ENCODE measurements around the gene RDM1. TPM values are rescaled to one million over a fixed set of nuclear protein-coding genes. Genes with fewer than 3 reads are reported as not detected.
"Not testable (repeated sequence)": the region's sequence is repeated elsewhere in the genome, so short reads cannot be mapped to it uniquely, and the experiment has no call there.

The RDM1 gene
- total RNA-seq, 1 donor from 2014 or later = not detected

GRCh38 chr17:35906926-35907637 lies 23.5 kb downstream of the RDM1 start:
- ATAC-seq = no peak

GRCh38 chr17:35906191-35906925 lies 24.2 kb downstream of the RDM1 start:
- ATAC-seq (no peak), DNase-seq (ENCODE audit: low spot score) (no peak)
- intact Hi-C loops (cut with DNase I) = no loop called here

More at GRCh38 chr17:35906926-35907637, 23.5 kb downstream of the RDM1 start:
- DNase-seq (ENCODE audit: low spot score) = no peak
- intact Hi-C loops (cut with DNase I) = no loop called here

- DNase-seq (ENCODE audit: low spot score) (no peak), ATAC-seq (no peak)
- intact Hi-C loops (cut with DNase I) = no loop called here
Measured at GRCh38 chr17:35903451-35903850, 27.1 kb downstream of the RDM1 start.

DNA sequence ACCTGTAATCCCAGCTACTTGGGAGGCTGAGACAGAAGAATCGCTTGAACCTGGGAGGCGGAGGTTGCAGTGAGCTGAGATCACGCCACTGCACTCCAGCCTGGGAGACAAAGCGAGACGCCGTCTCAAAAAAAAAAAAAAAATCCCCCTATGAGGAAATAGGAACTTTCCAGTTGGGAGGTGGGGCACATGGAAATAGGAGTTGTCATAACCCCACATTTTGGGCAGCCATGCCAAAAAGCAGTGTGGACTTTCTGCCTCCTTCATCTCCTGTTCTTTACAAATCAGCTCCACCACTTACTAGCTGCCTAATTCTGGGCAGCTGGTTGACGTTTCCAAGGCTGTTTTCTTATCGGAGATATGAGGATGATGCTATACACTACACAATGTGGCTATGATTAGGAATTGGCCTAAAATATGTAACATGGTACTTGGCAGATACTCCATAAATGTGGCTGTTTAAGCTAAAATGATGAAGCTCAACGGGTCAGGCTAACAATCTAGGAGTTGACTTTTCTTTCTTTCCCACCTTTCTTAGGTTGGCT lies 28.9 kb downstream of the RDM1 start:
- ATAC-seq (no peak), DNase-seq (ENCODE audit: low spot score) (no peak)
- intact Hi-C loops (cut with DNase I) = no loop called here

DNA sequence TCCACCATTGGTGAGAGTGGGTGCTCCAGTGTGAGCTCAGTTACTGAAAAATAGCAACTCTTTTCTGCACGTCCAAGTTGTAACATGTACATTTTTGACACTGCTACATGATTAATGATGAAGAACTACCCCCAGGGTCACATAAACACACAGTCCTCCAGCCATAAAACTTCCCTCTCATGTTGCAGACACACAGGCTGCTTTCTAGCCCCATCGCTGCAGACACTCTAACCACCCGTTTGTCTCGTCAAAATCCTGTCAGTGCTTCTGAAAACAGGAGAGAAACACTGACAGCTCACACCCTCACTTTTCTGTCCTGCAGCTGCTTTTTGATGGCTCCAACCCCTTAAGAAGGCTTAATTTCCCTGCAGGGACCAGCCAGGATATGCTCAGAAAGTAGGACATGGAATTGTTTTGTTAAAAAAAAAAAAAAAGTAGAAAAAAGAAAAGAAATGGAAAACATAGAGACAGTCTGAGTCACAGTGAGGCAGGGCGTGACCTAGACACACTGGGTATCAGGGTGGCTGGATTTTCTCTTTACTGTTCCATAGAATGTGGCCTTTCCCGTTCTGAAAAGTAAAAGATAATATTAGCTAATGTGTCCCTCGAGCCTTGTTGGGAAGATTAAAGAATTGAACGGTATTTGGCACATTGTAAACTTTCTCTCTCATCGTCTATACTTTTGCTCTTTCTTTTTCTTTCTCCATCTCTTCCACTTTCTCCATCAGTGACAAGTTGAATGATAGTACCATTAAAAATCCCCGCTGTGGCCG lies 29.7 kb downstream of the RDM1 start:
- intact Hi-C loops (cut with DNase I) = no loop called here
- ATAC-seq = no peak

DNA sequence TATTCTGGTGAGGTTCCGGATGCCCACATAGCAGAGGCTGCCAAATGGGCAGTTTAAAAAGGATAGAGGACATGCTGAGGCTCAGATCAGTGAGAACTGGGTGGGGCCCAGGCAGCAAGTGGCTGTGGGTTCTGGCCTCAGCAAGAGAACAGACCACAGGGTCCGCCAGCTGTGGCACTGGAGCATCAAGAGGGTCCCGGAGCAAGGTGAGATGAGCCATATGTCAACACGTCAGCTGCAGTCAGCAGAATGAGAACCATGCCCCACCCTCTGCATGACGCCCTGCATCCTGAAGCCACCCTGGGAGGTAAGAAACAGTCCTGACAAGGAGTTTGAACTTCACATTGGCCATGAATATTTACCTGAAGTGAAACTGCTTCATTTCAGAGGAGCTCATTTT lies 30.3 kb downstream of the RDM1 start:
- ATAC-seq (no peak), DNase-seq (ENCODE audit: low spot score) (no peak)
- intact Hi-C loops (cut with DNase I) = no loop called here

More for the DNA sequence above, 29.7 kb downstream of the RDM1 start:
- no peak for DNase-seq (ENCODE audit: low spot score)

DNA sequence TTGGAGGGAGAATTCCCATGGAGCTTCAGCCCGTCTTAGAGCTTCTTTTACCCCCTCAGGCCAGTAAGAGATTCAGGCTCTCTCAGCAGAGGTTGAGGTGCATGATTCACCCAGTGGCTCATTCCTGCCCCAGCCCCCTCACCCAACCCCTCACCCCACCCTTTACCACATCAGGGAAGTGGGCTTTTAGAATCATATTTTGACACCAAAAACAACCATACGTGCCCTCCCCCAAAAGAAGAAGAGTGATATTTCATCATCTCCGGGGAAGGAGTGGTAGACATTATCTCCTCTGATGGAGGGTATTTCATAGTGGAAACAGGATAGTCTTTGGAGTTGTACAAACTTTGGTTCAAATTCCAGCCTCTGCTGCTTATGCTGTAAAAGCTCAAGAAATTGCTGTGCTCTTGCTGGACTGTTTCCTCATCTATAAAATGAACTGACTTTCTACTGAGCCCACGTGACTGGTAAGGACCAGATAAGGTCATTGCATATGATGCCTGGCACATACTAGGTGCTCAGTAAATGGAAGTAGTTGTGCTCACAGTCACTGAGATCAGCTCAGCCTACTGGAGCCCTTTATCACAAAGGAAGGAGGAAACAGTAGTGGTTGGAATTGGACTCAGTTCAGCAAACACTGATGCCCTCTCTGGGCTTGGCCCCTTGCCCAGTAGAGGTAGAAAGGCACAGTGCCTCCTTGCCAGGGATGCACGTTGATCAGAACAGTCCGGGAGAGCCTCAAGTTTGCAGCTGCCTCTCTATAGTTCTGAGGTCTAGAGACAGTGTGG lies 32.1 kb downstream of the RDM1 start:
- intact Hi-C loops (cut with DNase I) = loop anchor here (5.0 kb wide), 1 partner anchor 1246 kb away; no protein-coding TSS in a partner anchor
- DNase-seq (ENCODE audit: low spot score) = no peak
- no peak for ATAC-seq

DNA sequence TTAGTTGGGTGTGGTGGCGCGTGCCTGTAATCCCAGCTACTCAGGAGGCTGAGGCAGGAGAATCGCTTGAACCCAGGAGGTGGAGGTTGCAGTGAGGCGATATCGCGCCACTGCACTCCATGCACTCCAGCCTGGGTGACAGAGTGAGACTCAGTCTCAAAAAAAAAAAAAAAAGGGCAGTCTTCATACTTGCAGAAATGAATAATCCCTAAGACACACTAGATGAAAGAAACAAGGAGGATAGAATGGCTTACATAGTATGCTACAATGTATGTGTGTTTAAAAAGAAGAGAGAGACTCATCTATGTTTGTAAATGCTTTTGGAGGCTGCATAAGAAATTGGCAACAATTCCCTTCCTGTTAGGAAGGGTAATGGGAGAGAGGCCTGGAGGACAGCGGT lies 32.8 kb downstream of the RDM1 start:
- not testable (repeated sequence) for ATAC-seq
- intact Hi-C loops (cut with DNase I) = loop anchor here (5.0 kb wide), 1 partner anchor 1245 kb away; no protein-coding TSS in a partner anchor

DNA sequence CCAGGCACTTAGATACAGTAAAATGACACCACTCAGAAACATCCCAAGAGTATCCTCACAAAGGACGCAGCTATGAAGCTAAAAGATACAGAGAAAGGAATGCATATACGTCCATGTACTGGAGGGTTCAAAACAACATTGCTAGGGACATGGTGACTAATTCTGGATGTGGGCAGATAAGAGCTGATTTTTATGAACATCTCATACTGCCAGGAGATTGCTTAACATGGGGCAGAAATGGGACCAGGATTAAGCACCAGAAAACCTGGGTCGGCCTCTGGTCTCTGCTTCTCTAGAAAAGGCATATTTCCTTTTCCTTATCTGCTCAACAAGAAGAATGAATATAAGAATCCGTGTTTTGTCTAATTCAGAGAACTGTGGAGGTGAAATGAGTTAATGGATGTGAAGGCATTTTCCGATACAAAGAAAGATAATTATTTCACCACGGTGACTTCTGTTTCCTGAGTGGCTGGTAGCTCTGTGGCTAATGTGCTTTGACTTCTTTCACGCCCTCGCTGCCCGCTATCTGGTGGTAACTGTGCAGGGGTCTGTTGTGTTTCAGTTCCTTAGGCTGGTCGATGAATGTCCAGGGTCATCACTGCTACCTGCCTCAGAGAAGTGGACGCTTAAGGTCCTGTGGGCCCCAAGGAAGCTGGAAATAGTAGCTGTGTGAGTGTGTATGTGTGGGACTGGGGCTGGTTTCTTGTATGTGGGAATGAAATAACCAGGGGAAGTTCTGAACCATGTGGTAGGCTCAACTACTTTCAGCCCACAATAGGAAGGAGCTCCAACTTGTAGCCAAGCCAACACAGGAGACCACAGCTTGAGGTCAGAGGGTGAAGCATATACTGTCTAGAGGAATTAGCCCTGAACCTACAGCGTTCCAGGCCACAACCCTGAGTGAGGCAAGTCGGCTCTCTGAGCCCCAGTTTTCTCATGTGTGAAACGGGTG lies 34.7 kb downstream of the RDM1 start:
- intact Hi-C loops (cut with DNase I) = loop anchor here (5.0 kb wide), 1 partner anchor 1244 kb away; no protein-coding TSS in a partner anchor
- ATAC-seq (peak; percentile 42), DNase-seq (ENCODE audit: low spot score) (no peak)

More for the DNA sequence above, 32.8 kb downstream of the RDM1 start:
- DNase-seq (ENCODE audit: low spot score) = not testable (repeated sequence)

DNA sequence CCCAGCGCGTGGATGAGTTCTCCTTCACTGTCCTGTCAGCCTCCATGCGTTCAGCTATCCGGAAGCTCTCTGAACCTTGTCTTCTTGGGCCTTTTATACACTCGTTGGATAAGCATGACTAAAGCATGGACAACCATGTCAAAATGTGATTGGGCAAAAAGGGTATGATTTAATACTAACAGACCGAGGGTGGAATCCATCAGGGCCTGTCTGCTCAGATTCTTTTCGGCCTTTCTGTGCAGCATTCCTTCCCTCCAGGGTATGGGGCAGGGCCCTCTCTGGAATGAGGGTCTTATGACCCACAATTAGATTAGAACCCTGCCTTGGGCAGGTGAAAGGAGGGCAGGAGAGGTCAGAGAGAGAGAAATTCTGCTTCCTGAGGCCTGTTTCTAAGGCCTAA lies 36.4 kb downstream of the RDM1 start:
- intact Hi-C loops (cut with DNase I) = no loop called here
- ATAC-seq (no peak), DNase-seq (ENCODE audit: low spot score) (no peak)

DNA sequence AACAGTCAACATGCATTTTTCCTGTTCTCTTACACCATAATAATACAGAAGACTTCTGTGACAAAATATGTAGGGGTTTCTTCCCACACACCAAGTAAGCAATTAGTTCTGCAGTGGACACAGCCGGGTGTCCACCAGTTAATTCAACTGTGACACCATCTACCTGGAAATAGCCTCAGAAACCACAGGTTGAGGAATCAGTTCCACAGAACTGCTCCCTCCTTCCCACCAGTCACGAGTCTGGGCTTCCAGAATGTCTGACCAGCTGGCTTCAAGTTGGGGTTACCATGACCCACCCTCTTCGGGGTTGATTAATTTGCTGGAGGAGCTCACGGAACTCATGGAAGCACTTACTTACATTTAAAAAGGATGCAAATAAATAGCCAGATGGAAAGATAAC lies 36.8 kb downstream of the RDM1 start:
- ATAC-seq = no peak
- intact Hi-C loops (cut with DNase I) = no loop called here
- no peak for DNase-seq (ENCODE audit: low spot score)

GRCh38 chr17:35892091-35893035 lies 38.2 kb downstream of the RDM1 start:
- intact Hi-C loops (cut with DNase I) = no loop called here
- DNase-seq (ENCODE audit: low spot score) (no peak), ATAC-seq (no peak)

DNA sequence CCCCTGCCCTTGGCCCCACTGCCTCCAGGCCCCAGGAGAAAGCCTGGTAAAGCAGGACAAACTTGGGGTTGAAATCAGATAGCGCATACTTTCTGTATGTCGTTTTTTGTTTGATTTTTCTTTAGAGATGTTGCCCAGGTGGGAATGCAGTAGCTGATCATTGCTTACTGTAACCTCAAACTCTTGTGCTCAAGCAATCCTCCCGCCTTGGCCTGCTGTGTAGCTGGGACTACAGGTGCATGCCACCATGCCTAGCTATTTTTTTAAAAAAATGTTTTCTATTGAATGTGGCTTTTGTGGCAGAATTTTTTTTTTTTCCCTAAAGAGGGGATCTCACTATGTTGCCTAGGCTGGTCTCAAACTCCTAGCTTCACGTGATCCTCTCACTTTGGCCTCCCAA lies 39.3 kb downstream of the RDM1 start:
- intact Hi-C loops (cut with DNase I) = no loop called here
- ATAC-seq (no peak), DNase-seq (ENCODE audit: low spot score) (no peak)

DNA sequence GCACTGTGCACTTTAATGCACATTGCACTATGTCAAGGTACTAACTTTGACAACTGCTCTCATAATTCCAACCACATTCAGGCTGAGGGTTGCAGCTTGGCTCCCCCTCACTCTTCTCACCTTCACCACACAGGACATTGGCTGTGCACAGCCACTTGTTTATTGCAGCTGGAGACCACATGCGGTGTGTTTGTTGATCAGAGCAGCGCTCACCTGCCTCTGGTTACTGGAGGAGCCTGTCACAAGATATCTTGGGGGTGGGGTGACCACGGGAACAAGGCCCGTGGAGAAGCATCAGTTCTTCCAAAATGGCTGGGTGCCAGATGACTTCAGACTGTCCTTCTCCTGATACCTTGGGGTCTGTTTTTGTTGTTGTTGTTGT lies 39.8 kb downstream of the RDM1 start:
- peak; percentile 36 for ATAC-seq
- intact Hi-C loops (cut with DNase I) = no loop called here
- no peak for DNase-seq (ENCODE audit: low spot score)

GRCh38 chr17:35889818-35890773 lies 40.5 kb downstream of the RDM1 start:
- intact Hi-C loops (cut with DNase I) = no loop called here
- DNase-seq (ENCODE audit: low spot score) (no peak), ATAC-seq (no peak)
